Measurements from ENCODE around the gene PDP2.
"Not testable (repeated sequence)": the region's sequence is repeated elsewhere in the genome, so short reads cannot be mapped to it uniquely, and the experiment has no call there.

The PDP2 gene

GRCh38 chr16:66919569-66920298 lies 39.4 kb downstream of the PDP2 start:
- DNase-seq (ENCODE audit: low read depth): no peak

- DNase-seq (ENCODE audit: low read depth): no peak
Measured at GRCh38 chr16:66920299-66920590, 39.9 kb downstream of the PDP2 start.

- no peak for DNase-seq (ENCODE audit: low read depth)
Measured at GRCh38 chr16:66920924-66921680, 40.8 kb downstream of the PDP2 start.

GRCh38 chr16:66921729-66922450 lies 41.6 kb downstream of the PDP2 start:
- no peak for DNase-seq (ENCODE audit: low read depth)

GRCh38 chr16:66923247-66923731 lies 43.0 kb downstream of the PDP2 start:
- no peak for DNase-seq (ENCODE audit: low read depth)

- DNase-seq (ENCODE audit: low read depth): no peak
Measured at GRCh38 chr16:66923866-66924265, 43.6 kb downstream of the PDP2 start.

- no peak for DNase-seq (ENCODE audit: low read depth)
Measured at GRCh38 chr16:66924527-66925321, 44.4 kb downstream of the PDP2 start.

GRCh38 chr16:66925322-66925840 lies 45.1 kb downstream of the PDP2 start, which contains the start of gene RRAD:
TSS of gene RRAD (minus strand) at chr16:66925535. CDS start at chr16:66925179, 356 bp downstream.
- no peak for DNase-seq (ENCODE audit: low read depth)

GRCh38 chr16:66926171-66926947 lies 46.0 kb downstream of the PDP2 start:
- no peak for DNase-seq (ENCODE audit: low read depth)

- no peak for DNase-seq (ENCODE audit: low read depth)
Measured at GRCh38 chr16:66926961-66927436, 46.7 kb downstream of the PDP2 start.

- no peak for DNase-seq (ENCODE audit: low read depth)
Measured at GRCh38 chr16:66927918-66928649, 47.8 kb downstream of the PDP2 start.

- no peak for DNase-seq (ENCODE audit: low read depth)
Measured at GRCh38 chr16:66928702-66929388, 48.5 kb downstream of the PDP2 start.

GRCh38 chr16:66930189-66930588 lies 49.9 kb downstream of the PDP2 start:
- DNase-seq (ENCODE audit: low read depth): no peak

- DNase-seq (ENCODE audit: low read depth): no peak
Measured at GRCh38 chr16:66931665-66932064, 51.4 kb downstream of the PDP2 start.

- DNase-seq (ENCODE audit: low read depth): no peak
Measured at GRCh38 chr16:66932076-66932475, 51.8 kb downstream of the PDP2 start.

- peak; percentile 30 for DNase-seq (ENCODE audit: low read depth)
Measured at GRCh38 chr16:66933776-66934137, 53.4 kb downstream of the PDP2 start.

- peak; percentile 81 for DNase-seq (ENCODE audit: low read depth)
Measured at GRCh38 chr16:66934138-66934838, 54.0 kb downstream of the PDP2 start, which contains the start of gene CIAO2B. TSS of gene CIAO2B (minus strand) at chr16:66934402. CDS start at chr16:66934364, 38 bp downstream.

GRCh38 chr16:66934839-66935313 lies 54.6 kb downstream of the PDP2 start:
- DNase-seq (ENCODE audit: low read depth): not testable (repeated sequence)
